ENCODE data around the gene WDHD1.
A peak's percentile ranks its signal among the peaks of the same experiment; 100 is the strongest.
"Not testable (repeated sequence)": the region's sequence is repeated elsewhere in the genome, so short reads cannot be mapped to it uniquely, and the experiment has no call there.

The WDHD1 gene

GRCh38 chr14:55026793-55027561, at the start of gene WDHD1, which contains the start of gene SOCS4:
Gene WDHD1 (minus strand): TSS chr14:55027099. CDS start chr14:55026787, 312 bp downstream.
Gene SOCS4 (plus strand): TSS chr14:55027236. CDS start chr14:55043042, 15,806 bp downstream.
- peak; percentile 94 for DNase-seq (ENCODE audit: low spot score)

- DNase-seq (ENCODE audit: low spot score) = no peak
Observed at GRCh38 chr14:55075628-55076175, 48.8 kb upstream of the WDHD1 start.

GRCh38 chr14:55074662-55075061, 47.8 kb upstream of the WDHD1 start:
- peak; percentile 6 for DNase-seq (ENCODE audit: low spot score)

- DNase-seq (ENCODE audit: low spot score) = no peak
Observed at GRCh38 chr14:55073856-55074255, 47.0 kb upstream of the WDHD1 start.

GRCh38 chr14:55071870-55072640, 45.2 kb upstream of the WDHD1 start:
- peak; percentile 64 for DNase-seq (ENCODE audit: low spot score)

GRCh38 chr14:55070981-55071411, 44.1 kb upstream of the WDHD1 start:
- no peak for DNase-seq (ENCODE audit: low spot score)

- no peak for DNase-seq (ENCODE audit: low spot score)
Observed at GRCh38 chr14:55066223-55066622, 39.3 kb upstream of the WDHD1 start.

- no peak for DNase-seq (ENCODE audit: low spot score)
Observed at GRCh38 chr14:55065411-55065810, 38.5 kb upstream of the WDHD1 start.

GRCh38 chr14:55064896-55065295, 38.0 kb upstream of the WDHD1 start:
- DNase-seq (ENCODE audit: low spot score) = not testable (repeated sequence)

- no peak for DNase-seq (ENCODE audit: low spot score)
Observed at GRCh38 chr14:55062517-55063351, 35.8 kb upstream of the WDHD1 start.

GRCh38 chr14:55059333-55059732, 32.4 kb upstream of the WDHD1 start:
- DNase-seq (ENCODE audit: low spot score) = no peak

- no peak for DNase-seq (ENCODE audit: low spot score)
Observed at GRCh38 chr14:55057919-55058318, 31.0 kb upstream of the WDHD1 start.

- DNase-seq (ENCODE audit: low spot score) = no peak
Observed at GRCh38 chr14:55054098-55054497, 27.2 kb upstream of the WDHD1 start.

- no peak for DNase-seq (ENCODE audit: low spot score)
Observed at GRCh38 chr14:55053500-55053899, 26.6 kb upstream of the WDHD1 start.

GRCh38 chr14:55053018-55053417, 26.1 kb upstream of the WDHD1 start:
- no peak for DNase-seq (ENCODE audit: low spot score)

- DNase-seq (ENCODE audit: low spot score) = no peak
Observed at GRCh38 chr14:55052269-55052930, 25.5 kb upstream of the WDHD1 start.

- DNase-seq (ENCODE audit: low spot score) = peak; percentile 91
Observed at GRCh38 chr14:55051423-55052268, 24.7 kb upstream of the WDHD1 start, which contains the start of gene MAPK1IP1L. Gene MAPK1IP1L (plus strand): TSS chr14:55051647. CDS start chr14:55061684, 10,037 bp downstream.

- no peak for DNase-seq (ENCODE audit: low spot score)
Observed at GRCh38 chr14:55051165-55051422, 24.2 kb upstream of the WDHD1 start.

- no peak for DNase-seq (ENCODE audit: low spot score)
Observed at GRCh38 chr14:55048900-55049436, 22.1 kb upstream of the WDHD1 start.
